ENCODE results near the gene ACP4. TPM values are rescaled to one million over a fixed set of nuclear protein-coding genes. Genes with fewer than 3 reads are reported as not detected.

The ACP4 gene
- total and polyA plus RNA-seq, 12 donors, result not detected

DNA sequence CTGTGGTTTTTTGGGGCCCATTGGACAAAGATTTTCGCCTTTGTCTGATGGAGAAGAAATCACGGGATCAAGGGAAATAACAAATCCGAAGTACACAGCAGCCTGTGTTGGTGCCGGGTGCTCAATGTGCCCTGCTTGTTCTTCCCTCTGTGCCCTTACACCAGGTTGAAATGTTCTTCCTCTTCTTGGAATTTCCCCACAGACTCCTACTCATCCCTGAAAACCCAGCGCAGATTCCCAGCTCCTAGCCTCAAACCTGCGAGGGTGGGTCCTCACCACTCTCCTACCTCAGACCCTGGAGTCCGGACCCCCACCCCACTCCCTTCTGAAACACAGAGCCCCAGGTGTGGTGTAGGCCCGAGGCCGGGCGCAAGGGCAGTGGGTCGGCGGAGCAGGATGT is 4.9 kb upstream of the ACP4 start:
- Histone ChIP-seq H3K4me1 (peaks cover 0 to 7% (median 0%) of the 10 kb centered on the region in 9 donors), H3K27me3 (peaks cover 3 to 39% (median 30%) of the 10 kb centered on the region in 7 donors), H3K4me3 (no peak overlapping the region), H3K27ac (no peak overlapping the region), H3K36me3 (no peaks in the 10 kb centered on the region), H3K9me3 (no peaks in the 10 kb centered on the region)
- DNase-seq (no peak), ATAC-seq (no peak)
- intact Hi-C loops (cut with DNase I), result loop anchor here in 6 of 10 donors (10.0 kb wide), 4 partner anchors 81 to 531 kb away; partner anchors contain the start of gene NAPSA (in 1 of the 6)
- 86 to 87% methylated on average over 12 of the region's 12 CpGs for WGBS, 2 donors
- no peak for TF ChIP-seq CTCF (IDR thresholded peaks at IDR 0.05)

DNA sequence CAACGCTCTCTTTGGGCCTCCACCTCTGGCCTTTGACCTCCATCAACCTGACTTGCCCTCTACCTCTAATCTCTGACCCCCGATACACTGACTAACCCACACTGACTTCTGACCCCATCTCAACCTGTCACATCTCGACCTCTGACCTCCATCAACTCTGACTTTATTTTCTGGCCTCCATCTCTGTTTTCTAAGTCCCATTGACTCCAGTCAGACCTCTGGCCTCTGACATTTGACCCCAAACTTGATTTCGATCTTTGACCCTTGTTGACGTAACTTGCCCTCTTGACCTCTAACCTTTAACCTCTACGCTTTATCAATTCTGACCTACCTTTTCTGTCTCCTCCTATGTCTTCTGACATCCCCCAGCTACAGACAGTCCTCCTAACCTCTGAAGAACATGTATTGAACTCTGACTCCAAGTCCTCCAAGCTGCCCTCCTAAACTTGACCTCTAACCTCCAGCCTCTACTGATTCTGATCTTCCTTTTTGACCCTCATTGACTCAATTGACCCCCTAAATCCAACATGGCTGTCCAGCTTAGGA is 780 bp downstream of the ACP4 start:
- TF ChIP-seq CTCF (IDR thresholded peaks at IDR 0.05), result no peak
- H3K4me3 ChIP-seq, result no peak overlapping the region
- intact Hi-C loops (cut with DNase I), result no loop called here
- no peaks in the 10 kb centered on the region for H3K4me1 ChIP-seq
- no peak for DNase-seq
- H3K27ac ChIP-seq, result no peak overlapping the region
- 91 to 92% methylated on average over 6 of the region's 6 CpGs for WGBS, 2 donors
- no peaks in the 10 kb centered on the region for H3K9me3 ChIP-seq
- H3K27me3 ChIP-seq, result peaks cover 0 to 11% (median 0%) of the 10 kb centered on the region in 7 donors
- peaks cover 0 to 7% (median 0%) of the 10 kb centered on the region in 9 donors for H3K36me3 ChIP-seq
- no peak for ATAC-seq

DNA sequence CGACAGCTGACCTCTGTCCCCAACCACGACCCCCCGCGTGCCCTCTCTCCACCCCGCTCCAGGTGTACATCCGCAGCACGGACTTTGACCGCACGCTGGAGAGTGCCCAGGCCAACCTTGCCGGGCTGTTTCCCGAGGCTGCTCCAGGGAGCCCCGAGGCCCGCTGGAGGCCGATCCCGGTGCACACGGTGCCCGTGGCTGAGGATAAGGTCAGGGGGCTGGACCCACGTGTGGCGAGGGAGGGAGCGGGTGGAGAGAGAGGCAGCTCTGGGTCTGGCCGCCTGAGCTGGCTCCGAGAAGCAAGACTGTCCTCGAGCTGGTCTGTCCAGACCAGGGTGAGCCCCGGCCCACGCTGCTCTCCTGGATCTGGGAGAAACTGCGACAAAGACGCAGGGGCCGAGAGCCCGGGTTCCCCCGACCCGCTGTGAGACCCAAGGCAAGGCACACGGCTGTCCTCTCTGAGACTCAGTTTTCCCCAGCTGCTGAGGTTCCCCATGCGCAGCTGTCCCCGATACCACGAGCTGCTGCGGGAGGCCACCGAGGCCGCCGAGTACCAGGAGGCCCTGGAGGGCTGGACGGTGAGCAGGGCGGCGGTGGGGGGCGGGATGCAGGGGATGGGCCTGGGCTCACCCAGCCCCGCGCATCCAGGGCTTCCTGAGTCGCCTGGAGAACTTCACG is 1.5 kb downstream of the ACP4 start:
- TF ChIP-seq CTCF (IDR thresholded peaks at IDR 0.05), result no peak
- Histone ChIP-seq H3K27me3 (peaks cover 0 to 11% (median 0%) of the 10 kb centered on the region in 7 donors), H3K4me3 (no peak overlapping the region), H3K36me3 (peaks cover 0 to 11% (median 0%) of the 10 kb centered on the region in 9 donors), H3K27ac (no peak overlapping the region), H3K4me1 (no peaks in the 10 kb centered on the region), H3K9me3 (no peaks in the 10 kb centered on the region)
- no peak for DNase-seq
- WGBS, 2 donors, result 83% methylated on average over 47 of the region's 47 CpGs
- intact Hi-C loops (cut with DNase I), result no loop called here
- no peak for ATAC-seq

DNA sequence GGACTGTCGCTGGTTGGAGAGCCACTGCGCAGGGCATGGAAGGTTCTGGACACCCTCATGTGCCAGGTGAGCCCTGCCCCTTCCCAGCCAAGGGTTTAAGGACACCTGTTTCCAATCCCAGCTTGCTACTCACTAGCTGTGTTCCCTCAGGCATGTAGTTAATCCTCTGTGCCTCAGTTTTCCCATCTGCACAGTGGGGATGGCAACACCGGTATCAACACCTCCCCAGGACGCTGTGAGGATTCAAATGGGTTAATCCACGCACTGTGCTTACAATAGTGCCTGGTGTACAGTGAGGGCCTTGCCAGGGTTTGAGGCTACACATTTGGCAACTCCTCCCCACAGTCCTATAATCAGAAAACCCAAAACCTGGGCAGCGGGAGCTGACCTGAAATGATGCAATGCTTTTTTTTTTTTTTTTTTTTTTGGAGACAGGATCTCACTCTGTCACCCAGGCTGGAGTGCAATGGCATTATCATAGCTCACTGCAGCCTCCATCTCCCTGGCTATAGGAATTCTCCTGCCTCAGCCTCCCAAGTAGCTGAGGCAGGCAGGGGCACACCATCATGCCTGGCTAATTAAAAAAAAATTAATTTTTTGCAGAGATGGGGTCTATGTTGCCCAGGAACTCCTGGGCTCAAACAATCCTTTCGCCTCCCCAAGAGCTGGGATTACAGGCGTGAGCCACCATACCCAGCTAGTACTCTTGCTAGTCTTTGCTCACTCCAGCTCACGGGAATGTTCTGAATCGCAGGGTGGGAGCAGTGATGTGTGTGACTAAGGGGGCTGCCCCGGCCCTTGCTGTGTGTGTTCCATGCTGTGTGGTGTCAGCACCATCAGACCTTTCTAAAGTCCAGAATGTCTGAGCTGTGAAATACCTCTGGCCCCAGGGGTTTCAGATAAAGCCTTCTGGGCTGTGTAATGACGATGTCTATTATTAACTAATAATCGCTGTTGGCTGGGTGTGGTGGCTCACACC is 2.3 kb downstream of the ACP4 start:
- Histone ChIP-seq H3K36me3 (peaks cover 0 to 18% (median 0%) of the 10 kb centered on the region in 9 donors), H3K27ac (no peak overlapping the region), H3K27me3 (peaks cover 0 to 11% (median 0%) of the 10 kb centered on the region in 7 donors), H3K4me1 (no peaks in the 10 kb centered on the region), H3K4me3 (no peak overlapping the region), H3K9me3 (no peaks in the 10 kb centered on the region)
- intact Hi-C loops (cut with DNase I), result no loop called here
- no peak for DNase-seq
- WGBS, 2 donors, result 75 to 81% methylated on average over 13 of the region's 13 CpGs
- no peak for TF ChIP-seq CTCF (IDR thresholded peaks at IDR 0.05)
- ATAC-seq, result no peak
